Small intestine (tissue), 7 donors: ENCODE results near the gene ATG14. TPM values are rescaled to one million over a fixed set of nuclear protein-coding genes. Genes with fewer than 3 reads are reported as not detected.

Experiments
- DNase-seq, 2 donors: peaks; one replicate each; pipeline versions ENCODE4 v3.0.0 to v3.0.0-alpha.2; 2013
- FAIRE-seq: peaks from 2 replicates; lab custom pipeline; 2012; peaks lifted over from hg19 to GRCh38; lab: Jason Lieb, UNC
- H3K27ac ChIP-seq, 3 donors: one replicate each; pipeline ENCODE4 v1.5.1; 2013; ENCODE audit warnings: low read length in 2 of 3, mild to moderate bottlenecking in 2 of 3, control low read depth in 1 of 3, inconsistent platforms in 1 of 3, low read depth in 1 of 3, moderate library complexity in 1 of 3
- H3K27me3 ChIP-seq, 3 donors: one replicate each; pipeline ENCODE4 v1.6.1; 2013; ENCODE audit warnings: low read length in 3 of 3, inconsistent platforms in 1 of 3; ENCODE audit not compliant: control insufficient read depth in 3 of 3, insufficient read depth in 3 of 3
- H3K36me3 ChIP-seq, 3 donors: one replicate each; pipeline ENCODE4 v1.6.1; 2013; ENCODE audit warnings: low read length in 3 of 3, inconsistent platforms in 1 of 3, low read depth in 1 of 3, mild to moderate bottlenecking in 1 of 3, moderate library complexity in 1 of 3; ENCODE audit not compliant: control insufficient read depth in 3 of 3, insufficient read depth in 2 of 3
- H3K4me1 ChIP-seq, 3 donors: one replicate each; pipeline ENCODE4 v1.6.1; 2013; ENCODE audit warnings: low read length in 2 of 3, inconsistent platforms in 1 of 3, low read depth in 1 of 3, mild to moderate bottlenecking in 1 of 3, moderate library complexity in 1 of 3; ENCODE audit not compliant: control insufficient read depth in 3 of 3, insufficient read depth in 2 of 3
- H3K4me3 ChIP-seq, 3 donors: one replicate each; pipeline ENCODE4 v1.5.1; 2013; ENCODE audit warnings: low read length in 3 of 3, control low read depth in 1 of 3, inconsistent platforms in 1 of 3, low read depth in 1 of 3, mild to moderate bottlenecking in 1 of 3, moderate library complexity in 1 of 3
- H3K9me3 ChIP-seq, 2 donors: one replicate each; pipeline ENCODE4 v1.6.1; 2013; ENCODE audit warnings: low read depth in 1 of 2, low read length in 1 of 2; ENCODE audit not compliant: control insufficient read depth in 2 of 2, insufficient read depth in 1 of 2
- WGBS, 3 donors: extraction: QIAGEN DNeasy Blood & Tissue Kit; methylation state at CpG; one replicate each; pipeline ENCODE4 v1.1.7; 2013; 5-methylcytosine and 5-hydroxymethylcytosine counted together
- polyA plus RNA-seq, 4 donors: library from polyadenylated mRNA; stranded (reverse) in 3 of 4; unstranded in 1 of 4; fragments of 200-250 nt in 3 of 4; fragments of 120-200 nt in 1 of 4; gene quantifications; one replicate each; pipeline versions ENCODE4 v1.2.1 to v1.2.3, GENCODE V29; 2013
- donor health status: healthy with polysubstance abuse.
- donor health status: control.
- donor health status: control.
- donor health status: Bipolar disorder and iron deficiency.
- donor health status: healthy.

The ATG14 gene
- polyA plus RNA-seq, 4 donors: 3.5 to 19.8 (median 5.9) TPM

- 39 to 81% (median 62%) methylated on average over 29 of the region's 29 CpGs for WGBS, 3 donors
- Histone ChIP-seq H3K27ac (no peak within 1 kb of the TSS), H3K9me3 (peaks cover 0 to 4% of the 10 kb centered on the region in 2 donors), H3K36me3 (no peaks in the 10 kb centered on the region), H3K27me3 (peaks cover 0 to 5% (median 0%) of the 10 kb centered on the region in 3 donors), H3K4me3 (no peak within 1 kb of the TSS), H3K4me1 (peaks cover 0 to 4% (median 0%) of the 10 kb centered on the region in 3 donors)
- no peak for FAIRE-seq
- DNase-seq: no peak
Measured at GRCh38 chr14:55440385-55440784, 28.8 kb upstream of the ATG14 start, which contains the start of gene TBPL2. Gene TBPL2 (minus strand): TSS chr14:55440616. CDS start chr14:55440449, 167 bp downstream.

GRCh38 chr14:55438066-55438683 is 26.5 kb upstream of the ATG14 start:
- 45 to 59% (median 55%) methylated on average over 10 of the region's 10 CpGs for WGBS, 3 donors
- Histone ChIP-seq H3K36me3 (no peaks in the 10 kb centered on the region), H3K27me3 (peaks cover 0 to 5% (median 0%) of the 10 kb centered on the region in 3 donors), H3K27ac (no peak overlapping the region), H3K9me3 (peaks cover 0 to 4% of the 10 kb centered on the region in 2 donors), H3K4me1 (peaks cover 0 to 4% (median 0%) of the 10 kb centered on the region in 3 donors), H3K4me3 (no peak overlapping the region)
- FAIRE-seq: no peak
- peak; percentile 53 to 57 for DNase-seq

GRCh38 chr14:55436931-55437330 is 25.3 kb upstream of the ATG14 start:
- Histone ChIP-seq H3K27me3 (peaks cover 0 to 5% (median 0%) of the 10 kb centered on the region in 3 donors), H3K36me3 (no peaks in the 10 kb centered on the region), H3K4me1 (peaks cover 0 to 4% (median 0%) of the 10 kb centered on the region in 3 donors), H3K4me3 (no peak overlapping the region), H3K27ac (no peak overlapping the region), H3K9me3 (no peaks in the 10 kb centered on the region)
- DNase-seq (no peak), FAIRE-seq (no peak)
- 71 to 80% (median 75%) methylated on average over 4 of the region's 4 CpGs for WGBS, 3 donors

GRCh38 chr14:55436519-55436918 is 24.9 kb upstream of the ATG14 start:
- no peak overlapping the region for H3K27ac ChIP-seq
- H3K27me3 ChIP-seq: peaks cover 0 to 5% (median 0%) of the 10 kb centered on the region in 3 donors
- H3K36me3 ChIP-seq: no peaks in the 10 kb centered on the region
- H3K9me3 ChIP-seq: no peaks in the 10 kb centered on the region
- FAIRE-seq (no peak), DNase-seq (peak; percentile 39 to 44)
- peaks cover 0 to 4% (median 0%) of the 10 kb centered on the region in 3 donors for H3K4me1 ChIP-seq
- H3K4me3 ChIP-seq: no peak overlapping the region
- WGBS, 3 donors: 7 to 37% (median 23%) methylated on average over 4 of the region's 4 CpGs

GRCh38 chr14:55434805-55435174 is 23.2 kb upstream of the ATG14 start:
- Histone ChIP-seq H3K36me3 (no peaks in the 10 kb centered on the region), H3K9me3 (no peaks in the 10 kb centered on the region), H3K4me1 (peaks cover 0 to 4% (median 0%) of the 10 kb centered on the region in 3 donors), H3K27ac (no peak overlapping the region), H3K27me3 (no peaks in the 10 kb centered on the region), H3K4me3 (no peak overlapping the region)
- 9 to 39% (median 27%) methylated on average over 3 of the region's 3 CpGs for WGBS, 3 donors
- no peak for FAIRE-seq
- DNase-seq: peak; percentile 21 to 44

- no peak for DNase-seq
- Histone ChIP-seq H3K27ac (no peak overlapping the region), H3K4me3 (no peak overlapping the region), H3K36me3 (no peaks in the 10 kb centered on the region), H3K4me1 (peaks cover 0 to 4% (median 0%) of the 10 kb centered on the region in 3 donors), H3K9me3 (no peaks in the 10 kb centered on the region), H3K27me3 (no peaks in the 10 kb centered on the region)
- FAIRE-seq: no peak
- WGBS, 3 donors: 48 to 53% (median 49%) methylated on average over 6 of the region's 6 CpGs
Measured at GRCh38 chr14:55433880-55434804, 22.5 kb upstream of the ATG14 start.

- H3K4me3 ChIP-seq: no peak overlapping the region
- H3K9me3 ChIP-seq: no peaks in the 10 kb centered on the region
- peaks cover 0 to 4% (median 0%) of the 10 kb centered on the region in 3 donors for H3K4me1 ChIP-seq
- H3K27me3 ChIP-seq: no peaks in the 10 kb centered on the region
- WGBS, 3 donors: 87 to 92% (median 89%) methylated on average over 3 of the region's 3 CpGs
- DNase-seq (no peak), FAIRE-seq (no peak)
- no peaks in the 10 kb centered on the region for H3K36me3 ChIP-seq
- H3K27ac ChIP-seq: no peak overlapping the region
Measured at GRCh38 chr14:55432628-55433027, 21.0 kb upstream of the ATG14 start.

DNA sequence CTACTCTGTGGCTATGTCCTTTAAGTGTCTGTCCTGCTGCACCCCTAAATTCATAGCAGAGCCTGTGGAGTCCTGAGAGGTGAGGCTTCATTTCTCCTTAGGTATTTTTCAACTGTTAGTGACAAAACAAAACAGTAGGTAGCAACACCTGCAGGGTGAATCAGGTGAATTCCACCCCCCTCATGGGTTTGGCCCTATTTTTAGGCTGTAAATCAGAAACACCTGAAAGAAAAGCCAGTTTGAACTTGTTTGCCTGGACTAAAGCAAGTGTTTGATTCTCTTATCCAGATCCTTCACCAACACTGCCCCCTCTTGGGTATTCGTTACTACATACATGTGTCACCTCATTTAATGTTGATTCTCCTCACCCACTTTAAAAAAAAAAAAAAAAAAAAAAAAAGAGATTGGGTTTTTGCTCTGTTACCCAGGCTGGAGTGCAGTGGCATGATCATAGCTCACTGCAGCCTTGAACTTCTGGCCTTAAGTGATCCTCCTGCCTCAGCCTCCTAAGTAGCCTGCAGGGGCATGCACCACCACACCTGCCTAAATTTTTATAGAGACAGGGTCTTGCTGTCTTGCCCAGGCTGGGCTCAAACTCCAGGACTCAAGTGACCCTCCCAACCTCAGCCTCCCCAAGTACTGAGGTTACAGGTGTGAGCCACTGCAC is 18.5 kb upstream of the ATG14 start:
- no peaks in the 10 kb centered on the region for H3K4me1 ChIP-seq
- H3K36me3 ChIP-seq: no peaks in the 10 kb centered on the region
- DNase-seq (peak; percentile 74 to 75), FAIRE-seq (no peak)
- no peaks in the 10 kb centered on the region for H3K9me3 ChIP-seq
- no peak overlapping the region for H3K4me3 ChIP-seq
- WGBS, 3 donors: 4 to 8% (median 5%) methylated on average over 1 of the region's 1 CpG
- no peaks in the 10 kb centered on the region for H3K27me3 ChIP-seq
- H3K27ac ChIP-seq: no peak overlapping the region
